ENCODE measurements around the gene SRD5A1.
"Not testable (repeated sequence)": the region's sequence is repeated elsewhere in the genome, so short reads cannot be mapped to it uniquely, and the experiment has no call there.

Gene SRD5A1

GRCh38 chr5:6645571-6646362 lies 12.5 kb downstream of the SRD5A1 start:
- not testable (repeated sequence) for DNase-seq

- DNase-seq = no peak
Measured at GRCh38 chr5:6649186-6649585, 15.9 kb downstream of the SRD5A1 start.

DNA sequence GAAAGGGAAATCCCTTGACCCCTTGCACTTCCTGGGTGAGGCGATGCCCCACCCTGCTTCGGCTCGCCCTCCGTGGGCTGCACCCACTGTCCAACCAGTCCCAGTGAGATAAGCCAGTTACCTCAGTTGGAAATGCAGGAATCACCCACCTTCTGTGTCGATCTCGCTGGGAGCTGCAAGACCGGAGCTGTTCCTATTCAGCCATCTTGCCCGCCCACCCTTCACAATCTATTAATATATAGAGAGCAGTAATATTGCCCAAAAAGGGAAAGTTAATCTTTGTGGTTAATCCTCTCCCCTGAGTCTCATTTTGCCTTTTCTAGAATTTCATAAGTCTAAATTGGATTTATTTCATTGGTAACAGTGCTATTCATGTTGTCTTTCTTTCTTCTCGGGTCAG lies 16.4 kb downstream of the SRD5A1 start:
- no peak for DNase-seq

DNA sequence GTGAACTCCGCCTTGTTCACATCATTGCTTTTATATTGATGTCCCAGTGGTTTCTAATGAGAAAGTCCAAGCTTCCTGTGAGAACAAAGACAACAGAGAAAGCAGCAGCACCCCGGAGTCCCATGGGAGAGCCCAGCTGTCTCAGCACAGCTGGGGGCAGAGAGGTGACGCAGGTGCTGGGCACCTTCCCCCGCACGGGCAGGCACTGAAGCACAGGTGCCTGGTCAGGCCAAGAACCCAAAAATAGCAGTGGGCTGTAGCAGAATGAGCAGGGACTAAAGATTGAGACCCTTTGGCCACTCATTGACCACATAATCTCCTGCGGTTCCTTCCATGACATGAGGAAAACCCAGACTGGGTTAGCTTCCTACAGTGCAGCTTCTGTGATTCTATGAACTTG lies 18.8 kb downstream of the SRD5A1 start:
- DNase-seq = no peak

DNA sequence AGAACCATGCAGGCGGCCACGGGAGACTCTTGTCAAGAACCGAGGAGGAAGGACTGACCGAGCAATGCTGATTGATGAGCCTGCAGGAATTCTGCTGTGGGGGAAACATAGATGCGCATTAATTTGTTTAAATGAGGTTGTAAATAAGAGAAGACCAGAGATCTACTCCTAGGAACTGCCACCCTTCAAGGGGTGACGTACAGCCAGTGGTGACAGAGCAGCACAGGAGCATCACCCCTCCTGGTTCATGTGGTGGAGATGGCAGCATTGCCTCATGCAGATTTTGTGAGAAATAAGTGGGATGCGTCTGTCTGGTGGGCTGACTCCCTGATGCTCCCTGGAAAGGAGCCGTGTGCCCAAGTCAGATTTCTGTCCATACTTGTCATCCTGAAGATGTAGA lies 22.2 kb downstream of the SRD5A1 start:
- DNase-seq = no peak

- no peak for DNase-seq
Measured at GRCh38 chr5:6656680-6657079, 23.4 kb downstream of the SRD5A1 start.

DNA sequence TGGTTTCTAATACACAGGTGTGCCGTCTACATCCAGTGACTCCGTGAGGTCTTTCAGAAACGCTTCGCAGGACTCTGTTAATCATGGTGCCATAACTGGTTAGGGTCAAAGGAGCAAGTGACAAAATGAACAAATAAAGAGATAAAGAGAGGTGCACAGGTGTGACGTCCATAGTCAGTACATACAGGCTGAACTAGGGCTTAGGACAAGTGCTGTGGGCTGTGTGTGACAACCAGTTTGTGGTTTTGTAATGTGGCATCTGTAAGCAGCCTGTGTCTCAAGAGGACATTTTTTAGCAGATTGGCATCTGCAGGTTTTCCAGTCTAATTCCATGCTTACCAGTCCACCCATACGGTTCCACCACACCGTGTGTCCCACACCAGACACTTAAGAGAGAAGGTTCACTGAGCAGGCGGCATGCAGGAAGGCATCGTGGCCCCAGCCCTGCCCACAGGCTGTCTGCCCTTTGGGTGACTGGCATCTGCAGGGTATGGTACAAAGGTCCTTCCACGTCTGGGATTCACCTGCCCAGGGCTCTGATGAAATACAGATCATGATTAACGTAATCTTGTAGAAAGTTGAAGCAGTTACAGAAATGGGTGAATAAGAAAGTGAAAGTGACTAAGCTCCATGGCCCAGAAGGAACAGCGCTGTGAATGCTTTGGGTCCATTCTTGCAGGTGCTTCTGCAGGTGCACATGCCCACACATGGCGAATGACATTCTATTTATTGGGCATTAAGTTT lies 26.9 kb downstream of the SRD5A1 start:
- no peak for DNase-seq

DNA sequence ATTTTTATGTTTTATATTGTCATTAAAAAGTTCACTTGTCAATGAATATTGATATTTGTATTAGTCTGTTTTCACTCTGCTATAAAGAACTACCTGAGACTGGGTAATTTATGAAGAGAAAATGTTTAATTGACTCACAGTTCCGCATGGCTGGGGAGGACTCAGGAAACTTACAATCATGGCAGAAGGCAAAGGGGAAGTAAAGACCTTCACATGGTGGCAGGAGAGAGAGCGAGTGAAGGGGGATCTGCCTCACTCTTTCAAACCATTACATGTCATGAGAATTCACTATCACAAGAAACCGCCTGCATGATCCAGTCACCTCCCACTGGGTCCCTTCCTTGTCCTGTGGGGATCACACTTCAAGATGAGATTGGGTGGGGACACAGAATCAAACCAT lies 27.4 kb downstream of the SRD5A1 start:
- no peak for DNase-seq

DNA sequence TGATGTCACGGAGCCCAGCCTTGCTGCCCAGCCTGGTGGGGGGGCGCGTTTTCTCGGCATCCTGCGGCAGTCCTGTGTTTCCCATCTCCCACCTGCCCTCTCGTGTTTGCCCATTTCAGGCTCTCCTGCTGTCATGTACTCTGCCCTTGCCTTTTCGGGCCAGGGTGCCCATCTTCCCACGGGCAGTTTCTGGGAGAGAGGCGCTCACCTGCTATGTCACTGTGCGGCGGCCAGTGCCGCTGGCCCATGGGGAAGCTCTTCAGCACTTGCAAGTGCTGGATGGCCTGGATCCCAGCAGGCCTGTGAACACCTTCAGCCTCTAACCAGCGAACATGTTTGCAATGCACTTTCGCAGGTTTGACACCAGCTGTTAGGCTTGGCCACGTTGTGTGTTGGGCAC lies 33.5 kb downstream of the SRD5A1 start:
- DNase-seq = no peak

DNA sequence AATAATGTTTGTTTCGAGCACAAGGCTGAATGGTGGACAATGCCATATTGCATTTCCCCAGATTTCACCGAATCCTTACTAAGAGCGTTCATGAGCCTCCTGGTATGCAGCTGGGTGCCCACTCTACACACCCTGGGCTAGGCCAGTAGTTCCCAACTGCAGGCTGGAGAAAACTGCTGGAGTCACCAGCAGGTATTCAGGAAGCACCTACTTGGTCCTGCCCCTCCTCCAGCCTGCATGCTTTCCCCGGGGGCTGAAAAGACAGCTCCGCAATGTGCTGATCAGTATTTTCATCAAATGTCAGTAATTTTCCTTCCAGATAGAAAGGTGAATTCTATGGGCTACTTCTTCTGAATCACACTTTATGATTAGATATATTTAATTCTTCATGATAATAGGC lies 34.4 kb downstream of the SRD5A1 start:
- no peak for DNase-seq

DNA sequence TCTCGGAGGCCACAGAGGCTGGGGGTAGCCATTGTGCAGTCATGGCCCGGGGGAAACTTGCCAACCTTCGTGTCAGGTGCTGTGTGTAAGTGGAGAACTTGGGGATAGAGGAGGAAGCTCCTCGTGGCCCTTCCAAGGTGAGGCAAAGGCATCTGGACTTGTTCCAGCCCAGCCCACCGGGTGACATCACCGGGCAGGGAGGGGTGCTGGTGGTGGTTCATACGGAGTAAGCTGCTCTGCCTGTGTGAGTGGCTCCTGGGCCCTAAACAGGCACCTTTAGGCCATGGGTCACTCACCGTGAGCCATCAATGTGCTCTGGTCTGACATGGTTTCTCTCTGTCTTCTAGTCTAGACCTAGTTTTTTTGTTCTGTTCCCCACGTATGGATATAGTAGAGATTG lies 35.5 kb downstream of the SRD5A1 start:
- DNase-seq = not testable (repeated sequence)

DNA sequence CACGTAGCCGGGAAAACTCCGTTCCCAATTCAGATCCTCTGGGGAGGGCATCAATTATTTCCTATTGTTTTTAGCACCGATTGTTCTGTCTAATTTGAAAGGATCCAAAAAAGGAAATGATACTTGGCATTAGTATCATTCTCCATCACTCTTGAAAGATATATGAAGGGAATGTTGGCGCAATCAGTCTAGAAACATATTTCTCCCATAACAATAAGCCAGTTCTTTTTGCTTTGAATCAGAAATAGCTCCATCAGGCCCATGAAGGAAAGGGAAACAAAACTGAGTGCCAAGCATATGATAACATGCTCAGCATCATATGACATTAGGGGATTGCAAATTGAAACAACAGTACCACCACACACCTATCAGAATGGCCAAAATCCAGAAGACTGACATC lies 39.8 kb downstream of the SRD5A1 start:
- DNase-seq = no peak

DNA sequence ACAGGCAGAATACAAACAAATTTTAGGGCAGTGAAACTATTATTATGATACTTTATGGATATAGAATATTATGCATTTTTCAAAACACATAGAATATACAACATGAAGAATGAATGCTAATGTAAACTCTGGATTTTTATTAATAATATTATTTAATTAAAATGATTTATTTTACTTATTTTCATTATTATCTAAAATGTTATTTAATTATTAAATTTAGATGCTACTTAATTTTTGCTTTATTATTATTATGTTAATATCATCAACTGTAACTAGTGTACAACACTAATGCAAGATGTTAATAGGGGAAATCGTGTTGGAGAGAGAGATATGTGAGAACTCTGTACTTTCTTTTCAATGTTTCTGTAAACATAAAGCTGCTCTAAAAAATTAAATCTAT lies 40.7 kb downstream of the SRD5A1 start:
- no peak for DNase-seq

DNA sequence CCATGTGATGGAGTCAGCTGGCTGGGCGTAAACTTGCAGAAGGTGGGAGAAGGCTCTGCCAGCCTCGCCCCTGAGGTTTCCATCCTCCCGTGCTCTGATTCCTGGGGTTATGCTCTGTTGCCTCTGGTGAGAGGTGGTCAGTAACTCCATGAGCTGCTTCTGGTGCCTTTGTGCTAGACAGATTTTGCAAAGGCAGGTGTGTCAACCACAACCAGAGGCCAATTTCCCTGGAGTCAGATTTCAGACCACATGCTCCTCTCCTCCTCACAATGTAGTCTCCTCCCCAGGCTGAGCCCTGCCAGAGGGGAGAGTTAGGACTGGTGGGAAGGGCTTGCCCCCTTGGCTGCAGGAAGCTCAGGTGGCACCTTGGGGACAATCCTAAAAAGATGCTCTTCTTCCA lies 41.2 kb downstream of the SRD5A1 start:
- peak; percentile 19 for DNase-seq

DNA sequence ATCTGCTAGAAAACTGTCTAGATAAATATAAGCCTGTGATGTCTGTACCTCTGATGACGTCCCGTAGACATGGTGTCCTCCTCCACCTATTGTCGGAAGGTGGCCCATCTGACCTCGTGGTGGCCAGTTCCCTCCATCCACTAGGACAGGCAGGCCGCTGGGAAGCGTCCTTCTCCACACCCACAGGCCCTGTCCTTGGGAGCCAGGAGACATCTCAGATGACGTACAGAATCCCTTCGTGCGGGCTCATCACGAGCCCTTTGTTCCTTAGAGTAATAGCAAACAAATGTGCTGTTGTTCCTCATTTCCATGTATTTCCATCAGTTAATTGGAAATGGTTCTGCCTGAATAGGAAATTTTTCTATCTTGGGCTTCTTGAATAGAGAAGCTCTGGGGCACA lies 41.6 kb downstream of the SRD5A1 start:
- no peak for DNase-seq

- no peak for DNase-seq
Measured at GRCh38 chr5:6675784-6676491, 42.7 kb downstream of the SRD5A1 start.

DNA sequence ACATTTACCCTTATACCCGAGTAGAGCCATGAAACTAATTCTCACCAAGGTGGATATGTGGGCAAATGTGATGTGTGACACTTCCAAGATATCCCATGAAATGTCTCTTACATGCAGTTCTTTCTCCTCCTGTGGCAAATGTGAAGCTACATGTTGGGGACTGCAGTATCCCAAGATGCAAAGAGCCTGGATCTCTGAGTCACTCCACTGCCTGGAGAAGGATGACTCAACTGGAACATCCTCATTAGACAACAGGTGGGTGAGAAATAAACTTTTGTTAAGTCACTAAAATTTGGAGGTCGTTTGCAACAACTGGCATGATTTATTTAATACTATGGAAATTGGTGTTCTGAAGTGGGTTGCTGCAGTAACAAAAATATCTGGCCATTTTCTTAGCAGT lies 43.5 kb downstream of the SRD5A1 start:
- DNase-seq = no peak

- DNase-seq = no peak
Measured at GRCh38 chr5:6678385-6678784, 45.1 kb downstream of the SRD5A1 start.

DNA sequence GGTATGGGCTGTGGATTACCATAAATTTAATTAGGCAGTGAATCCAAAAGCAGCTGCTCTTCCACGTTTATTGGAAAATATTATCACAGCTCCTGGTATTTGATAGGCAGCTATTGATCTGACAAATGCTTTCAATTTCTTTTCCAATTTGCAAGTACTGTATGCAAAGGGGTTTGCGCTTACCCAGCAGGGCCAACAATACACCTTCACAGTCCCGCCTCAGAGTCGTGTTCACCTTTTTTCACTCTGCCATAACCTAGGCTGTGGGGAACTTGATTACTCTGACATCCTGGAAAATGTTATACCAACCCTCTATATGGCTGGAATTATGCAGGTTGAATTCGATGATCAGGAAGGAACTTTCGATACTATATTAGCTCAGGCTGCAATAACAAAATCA lies 47.7 kb downstream of the SRD5A1 start:
- DNase-seq = no peak

DNA sequence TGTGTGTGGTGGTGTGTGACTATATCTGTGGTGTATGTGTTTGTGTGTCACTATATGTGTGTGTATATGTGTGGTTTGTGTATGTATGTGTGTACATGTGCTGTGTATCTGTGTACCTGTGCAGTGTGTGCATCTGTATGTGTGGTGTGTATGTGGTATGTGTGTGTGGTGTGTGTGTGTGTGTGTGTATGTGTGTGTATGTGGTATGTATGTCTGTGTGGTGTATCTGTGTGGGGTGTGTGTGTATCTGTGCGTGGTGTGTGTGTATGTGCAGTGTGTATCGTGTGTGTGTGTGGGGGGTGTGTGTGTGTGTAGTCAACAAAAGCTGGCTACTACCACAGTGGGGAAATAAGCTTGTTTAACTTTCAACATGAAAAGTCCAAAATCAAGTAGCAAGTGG lies 48.4 kb downstream of the SRD5A1 start:
- DNase-seq = no peak

DNA sequence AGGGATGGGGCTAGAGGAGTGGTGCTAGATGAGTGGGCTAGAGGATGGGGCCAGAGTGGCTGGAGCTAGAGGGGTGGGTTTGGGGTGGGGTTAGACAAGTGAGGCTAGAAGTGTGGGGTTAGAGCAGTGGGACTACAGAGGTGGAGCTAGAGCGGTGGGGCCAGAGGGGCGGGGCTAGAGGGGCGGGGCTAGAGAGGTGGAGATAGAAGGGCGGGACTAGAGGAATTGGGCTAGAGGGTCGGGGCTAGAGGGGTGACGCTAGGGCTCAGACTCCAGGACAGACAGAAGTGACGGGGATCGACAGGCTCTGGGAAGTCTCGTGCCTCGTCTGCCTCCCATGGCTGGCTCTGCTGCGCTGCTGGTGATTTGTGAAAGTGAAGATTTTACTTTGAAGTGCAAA lies 49.0 kb downstream of the SRD5A1 start:
- no peak for DNase-seq

DNA sequence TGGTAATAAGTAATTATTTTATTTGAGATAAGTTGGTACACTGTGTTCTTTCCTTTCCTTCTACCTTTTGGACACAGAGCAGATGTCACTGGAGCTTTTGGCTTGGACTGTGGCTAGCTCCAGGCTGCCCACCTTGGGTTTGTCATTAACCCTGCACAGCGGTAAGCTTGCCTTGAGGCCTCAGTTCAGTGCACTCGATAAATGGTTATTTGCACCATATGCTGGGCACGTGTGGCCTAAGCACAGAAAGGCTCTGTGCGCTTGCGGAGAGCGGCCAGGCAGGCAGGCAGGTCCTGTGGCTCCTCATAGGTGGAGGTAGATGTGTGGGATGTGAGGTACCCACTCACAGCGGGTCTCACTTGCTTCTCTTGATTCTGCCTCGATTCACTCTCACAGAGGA lies 50.0 kb downstream of the SRD5A1 start:
- DNase-seq = no peak

- no peak for DNase-seq
Measured at GRCh38 chr5:6684075-6684474, 50.8 kb downstream of the SRD5A1 start.

DNA sequence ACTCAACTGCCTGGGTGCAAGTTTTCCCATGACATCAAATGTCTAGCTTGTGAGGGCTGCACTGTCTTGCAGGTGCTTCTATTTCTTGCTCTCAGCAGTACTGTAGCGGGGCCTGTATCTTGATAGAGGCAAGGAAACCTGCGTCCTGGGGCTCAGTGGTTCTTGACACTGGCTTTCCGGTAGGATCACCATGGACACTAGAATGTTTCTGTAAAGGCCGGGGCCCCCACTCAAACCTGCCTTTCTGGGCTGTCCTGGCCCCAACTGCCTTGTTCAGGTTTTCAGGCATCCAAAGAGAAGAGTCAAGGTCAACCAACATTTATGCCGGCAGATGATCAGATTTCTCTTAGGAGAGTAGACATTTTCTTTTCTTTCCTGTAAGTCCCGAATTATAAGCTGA lies 53.3 kb downstream of the SRD5A1 start:
- no peak for DNase-seq

All from NCI-H2171 (cell line).